NB4 (cell line): ENCODE measurements around the gene IGFBP5.

Experiments
- DNase-seq: peaks from one replicate; pipeline ENCODE4 v3.0.0; 2010; ENCODE audit warnings: low read depth
- H3K4me3 ChIP-seq: one replicate; pipeline ENCODE4 v1.5.1; 2011; ENCODE audit warnings: mild to moderate bottlenecking, low read depth, low read length, moderate library complexity
- CTCF ChIP-seq: IDR thresholded peaks from one replicate; pipeline ENCODE4 v1.5.1; 2012; ENCODE audit warnings: low read depth, low read length
- MYC ChIP-seq: IDR thresholded peaks from 2 replicates; pipeline ENCODE4 v1.6.1; 2011; ENCODE audit warnings: low read depth, low read length
- POLR2A ChIP-seq: IDR thresholded peaks from 2 replicates; pipeline ENCODE4 v1.6.1; 2011; ENCODE audit warnings: mild to moderate bottlenecking; ENCODE audit not compliant: insufficient read length; ENCODE audit errors: extremely low read depth
- TF ChIP-seq, protein P1 (sequence below): IDR thresholded peaks from 2 replicates; pipeline ENCODE4 v1.6.1; 2011; ENCODE audit warnings: low read depth, low read length

Gene IGFBP5

DNA sequence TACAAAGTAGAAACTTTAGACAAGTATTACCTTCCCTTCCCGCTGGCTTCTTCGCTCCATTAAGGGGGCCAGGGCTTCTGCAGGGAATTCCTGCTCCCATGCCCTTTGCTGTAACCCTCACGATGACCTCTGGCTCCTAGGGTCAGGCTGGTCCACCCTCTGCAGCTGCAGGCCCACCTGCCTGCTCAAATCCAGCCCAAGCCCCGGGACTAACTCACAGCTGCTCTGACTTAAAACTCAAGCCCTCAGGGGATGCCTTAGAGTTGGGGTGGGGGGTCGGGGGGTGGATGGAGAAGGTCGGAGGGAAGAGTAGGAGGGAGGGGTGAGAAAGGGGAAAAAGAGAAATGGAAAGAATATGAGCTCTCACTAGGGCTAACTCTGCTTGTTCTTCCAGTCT lies 4.9 kb downstream of the IGFBP5 start:
- H3K4me3 ChIP-seq, result no peak overlapping the region
- no peak for TF ChIP-seq MYC
- TF ChIP-seq, protein P1, sequence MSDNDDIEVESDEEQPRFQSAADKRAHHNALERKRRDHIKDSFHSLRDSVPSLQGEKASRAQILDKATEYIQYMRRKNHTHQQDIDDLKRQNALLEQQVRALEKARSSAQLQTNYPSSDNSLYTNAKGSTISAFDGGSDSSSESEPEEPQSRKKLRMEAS, result no peak
- no peak for TF ChIP-seq POLR2A
- no peak for TF ChIP-seq CTCF
- no peak for DNase-seq

- DNase-seq, result no peak
- H3K4me3 ChIP-seq, result no peak overlapping the region
- TF ChIP-seq MYC (no peak), CTCF (no peak), POLR2A (no peak)
- TF ChIP-seq, protein P1, result no peak
Measured at GRCh38 chr2:216689397-216689796, 6.0 kb downstream of the IGFBP5 start.

GRCh38 chr2:216688731-216689340 lies 6.5 kb downstream of the IGFBP5 start:
- DNase-seq, result no peak
- H3K4me3 ChIP-seq, result no peak overlapping the region
- TF ChIP-seq CTCF, result no peak
- TF ChIP-seq, protein P1, result no peak
- TF ChIP-seq MYC, result no peak
- no peak for TF ChIP-seq POLR2A

DNA sequence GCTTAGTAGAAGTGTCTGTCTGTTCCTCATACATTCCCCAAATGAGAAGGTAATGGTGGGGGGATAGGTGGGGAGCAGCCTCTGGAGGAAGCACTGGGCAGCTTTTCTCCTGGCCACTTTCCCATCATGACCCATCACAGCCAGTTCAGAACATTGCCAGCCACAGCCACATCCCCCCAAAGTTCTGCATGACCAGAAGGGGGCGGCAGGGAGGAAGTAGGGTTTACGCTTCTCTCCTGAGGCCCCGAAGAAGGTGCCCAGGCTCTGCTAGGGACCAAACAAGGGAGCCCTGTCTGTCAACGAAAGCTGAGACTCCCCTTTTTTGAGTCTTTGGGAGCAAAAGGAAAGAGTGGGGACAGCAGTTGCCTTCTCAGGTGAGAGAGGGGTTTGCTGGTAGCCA lies 7.7 kb downstream of the IGFBP5 start:
- peak; percentile 59 for DNase-seq
- H3K4me3 ChIP-seq, result no peak overlapping the region
- TF ChIP-seq MYC, result no peak
- TF ChIP-seq, protein P1, result no peak
- peak; percentile 70 for TF ChIP-seq CTCF

DNA sequence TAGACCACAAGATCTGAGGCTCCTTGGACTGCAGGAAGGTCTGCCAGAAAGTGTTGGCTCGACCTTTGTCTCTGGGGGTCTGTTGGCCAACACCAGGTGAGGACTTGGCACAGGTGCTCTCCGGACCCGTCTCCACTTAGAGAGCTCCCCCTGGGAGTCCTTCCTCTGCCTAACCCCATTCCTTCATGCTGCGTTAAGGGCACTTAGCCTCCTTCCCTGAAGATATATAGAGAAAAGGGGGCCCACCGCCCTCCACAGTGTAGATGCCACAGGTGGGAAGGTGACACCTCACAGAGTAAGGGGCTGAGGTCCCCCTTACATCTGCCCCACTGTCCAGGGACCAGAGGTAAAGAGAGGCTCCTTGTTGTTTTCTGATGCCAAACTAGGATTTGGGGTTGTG lies 8.2 kb downstream of the IGFBP5 start:
- TF ChIP-seq CTCF (no peak), MYC (no peak), POLR2A (no peak)
- TF ChIP-seq, protein P1, result no peak
- no peak for DNase-seq
- no peak overlapping the region for H3K4me3 ChIP-seq
